Measurements from ENCODE around the gene ASH1L.
"Not testable (repeated sequence)": the region's sequence is repeated elsewhere in the genome, so short reads cannot be mapped to it uniquely, and the experiment has no call there.

GRCh38 chr1:155433831-155434389 lies 128.7 kb downstream of the ASH1L start:
- not testable (repeated sequence) for TF ChIP-seq CTCF (conservative IDR thresholded peaks at IDR 0.05); EZH2 (IDR thresholded peaks at IDR 0.05; ENCODE audit: low read depth)

Data from PC-9 (cell line).